IMR-90 (cell line): ENCODE data around the gene F2. TPM values are rescaled to one million over a fixed set of nuclear protein-coding genes. Genes with fewer than 3 reads are reported as not detected.

Experiments
- ATAC-seq: fragments of 200-7000 bp; cut with Tn5 transposase; 2 replicates; pipeline ENCODE4 v1.9.1; 2020; ENCODE audit warnings: low read depth, mild to moderate bottlenecking, moderate library complexity
- BruUV-seq: library from RNA; stranded (reverse); fragments of 400-500 nt; replicated peaks from 2 replicates; lab custom pipeline; 2021; lab: Mats Ljungman, UMichigan
- CTCF ChIA-PET: fragments of 300-600 bp; formaldehyde crosslinking; extraction: SDS; loops from one replicate; lab custom pipeline; 2021; ENCODE audit warnings: antibody characterized with exemption; lab: Yijun Ruan, JAX
- POLR2A ChIA-PET: fragments of 300-600 bp; sonication (Branson Sonifier 250); formaldehyde crosslinking; loops from one replicate; lab custom pipeline; 2022; ENCODE audit warnings: antibody characterized with exemption; ENCODE audit not compliant: unreplicated experiment; lab: Charles Lee
- DNase-seq: peaks from one replicate; pipeline ENCODE4 v3.0.0; 2013
- H2AFZ ChIP-seq: replicated peaks from 2 replicates; pipeline ENCODE3; 2013; ENCODE audit warnings: low read length, mild to moderate bottlenecking; ENCODE audit not compliant: poor library complexity
- H2AK5ac ChIP-seq: 2 replicates; pipeline ENCODE4 v1.6.1; 2013; ENCODE audit warnings: low read depth, low read length, inconsistent platforms
- H2AK9ac ChIP-seq: replicated peaks from 2 replicates; pipeline ENCODE3; 2013; ENCODE audit warnings: mild to moderate bottlenecking, low read depth, low read length, moderate library complexity; ENCODE audit not compliant: poor library complexity
- H2BK120ac ChIP-seq: 2 replicates; pipeline ENCODE4 v1.6.1; 2013; ENCODE audit warnings: low read depth, low read length, inconsistent platforms
- H2BK15ac ChIP-seq: 3 replicates; pipeline ENCODE4 v1.6.1; 2013; ENCODE audit warnings: low read depth, low read length, inconsistent platforms
- H2BK20ac ChIP-seq: 2 replicates; pipeline ENCODE4 v1.6.1; 2013; ENCODE audit warnings: low read depth, mild to moderate bottlenecking, inconsistent platforms, low read length, moderate library complexity
- H2BK5ac ChIP-seq: 2 replicates; pipeline ENCODE4 v1.6.1; 2013; ENCODE audit warnings: mild to moderate bottlenecking, low read depth, low read length, inconsistent platforms; ENCODE audit not compliant: poor library complexity, severe bottlenecking
- H3K14ac ChIP-seq: replicated peaks from 2 replicates; pipeline ENCODE4 v1.6.1; 2013; ENCODE audit warnings: low read depth, low read length, inconsistent platforms
- H3K18ac ChIP-seq: 2 replicates; pipeline ENCODE4 v1.6.1; 2013; ENCODE audit warnings: low read depth, low read length, control low read depth
- H3K23ac ChIP-seq: 2 replicates; pipeline ENCODE4 v1.6.1; 2013; ENCODE audit warnings: low read depth, low read length, inconsistent platforms
- H3K27ac ChIP-seq: 2 replicates; pipeline ENCODE4 v1.5.1; 2013; ENCODE audit warnings: mild to moderate bottlenecking, control low read depth, low read length; ENCODE audit not compliant: insufficient read depth
- H3K27me3 ChIP-seq: 2 replicates; pipeline ENCODE4 v1.6.1; 2013; ENCODE audit warnings: low read length; ENCODE audit not compliant: control insufficient read depth, insufficient read depth
- H3K36me3 ChIP-seq: 2 replicates; pipeline ENCODE4 v1.6.1; 2013; ENCODE audit warnings: low read length, mixed read lengths; ENCODE audit not compliant: control insufficient read depth, insufficient read depth
- H3K4ac ChIP-seq: 2 replicates; pipeline ENCODE4 v1.6.1; 2013; ENCODE audit warnings: low read depth, low read length, inconsistent platforms
- H3K4me1 ChIP-seq: 2 replicates; pipeline ENCODE4 v1.6.1; 2013; ENCODE audit warnings: low read length, mixed read lengths; ENCODE audit not compliant: control insufficient read depth, insufficient read depth
- H3K4me2 ChIP-seq: 2 replicates; pipeline ENCODE4 v1.6.1; 2013; ENCODE audit warnings: low read depth, mild to moderate bottlenecking, control low read depth, low read length, moderate library complexity
- H3K4me3 ChIP-seq: 2 replicates; pipeline ENCODE4 v1.5.1; 2013; ENCODE audit warnings: low read depth, mild to moderate bottlenecking, control low read depth, low read length, moderate library complexity; ENCODE audit not compliant: insufficient read depth
- H3K56ac ChIP-seq: 2 replicates; pipeline ENCODE4 v1.6.1; 2013; ENCODE audit warnings: low read length, inconsistent platforms; ENCODE audit not compliant: insufficient read depth; ENCODE audit errors: extremely low read depth
- H3K79me1 ChIP-seq, 2 experiments: 2 replicates each; pipeline ENCODE4 v1.6.1; 2013; ENCODE audit warnings: low read length in 2 of 2, inconsistent platforms in 1 of 2, low read depth in 1 of 2
- H3K9ac ChIP-seq: 2 replicates; pipeline ENCODE4 v1.6.1; 2013; ENCODE audit warnings: low read depth, low read length, control low read depth
- H3K9me1 ChIP-seq: 2 replicates; pipeline ENCODE4 v1.6.1; 2013; ENCODE audit warnings: low read length, inconsistent platforms; ENCODE audit not compliant: insufficient read depth
- H3K9me3 ChIP-seq: 2 replicates; pipeline ENCODE4 v1.6.1; 2013; ENCODE audit warnings: low read length; ENCODE audit not compliant: control insufficient read depth, insufficient read depth
- H4K20me1 ChIP-seq: 2 replicates; pipeline ENCODE4 v1.6.1; 2013; ENCODE audit warnings: low read length, inconsistent platforms; ENCODE audit not compliant: insufficient read depth
- H4K5ac ChIP-seq: 2 replicates; pipeline ENCODE4 v1.6.1; 2013; ENCODE audit warnings: mild to moderate bottlenecking, low read depth, low read length, control low read depth
- H4K8ac ChIP-seq, 2 experiments: 2 replicates each; pipeline ENCODE4 v1.6.1; 2013; ENCODE audit warnings: low read depth in 2 of 2, low read length in 2 of 2, control low read depth in 1 of 2, inconsistent platforms in 1 of 2
- H4K91ac ChIP-seq: 2 replicates; pipeline ENCODE4 v1.6.1; 2013; ENCODE audit warnings: low read depth, low read length, inconsistent platforms; ENCODE audit not compliant: insufficient read depth
- BHLHE40 ChIP-seq: fragments of 150-350 bp; IDR thresholded peaks from 2 replicates; pipeline ENCODE4 v1.6.1; 2016; ENCODE audit warnings: mild to moderate bottlenecking, low read depth, low read length
- CEBPB ChIP-seq: IDR thresholded peaks from 2 replicates; pipeline ENCODE4 v1.6.1; 2012; ENCODE audit warnings: low read depth, low read length, improper control_type of control experiment
- CHD1 ChIP-seq: IDR thresholded peaks from 2 replicates; pipeline ENCODE4 v1.6.1; 2012; ENCODE audit warnings: low read depth, low read length, improper control_type of control experiment
- CTCF ChIP-seq: conservative IDR thresholded peaks from 2 replicates; pipeline ENCODE4 v1.5.1; 2012; ENCODE audit warnings: mild to moderate bottlenecking, low read depth, low read length, improper control_type of control experiment
- ELK1 ChIP-seq: fragments of 150-350 bp; IDR thresholded peaks from 2 replicates; pipeline ENCODE4 v1.6.1; 2016; ENCODE audit warnings: low read depth, mild to moderate bottlenecking, low read length, moderate library complexity, borderline replicate concordance
- FOS ChIP-seq: fragments of 150-350 bp; IDR thresholded peaks from 2 replicates; pipeline ENCODE4 v1.6.1; 2016; ENCODE audit warnings: low read depth, low read length
- MAFK ChIP-seq: IDR thresholded peaks from 2 replicates; pipeline ENCODE4 v1.6.1; 2012; ENCODE audit warnings: low read depth, low read length, improper control_type of control experiment
- MAZ ChIP-seq: IDR thresholded peaks from 2 replicates; pipeline ENCODE4 v1.6.1; 2012; ENCODE audit warnings: low read depth, mild to moderate bottlenecking, low read length, improper control_type of control experiment, moderate library complexity, borderline replicate concordance
- MXI1 ChIP-seq: IDR thresholded peaks from 2 replicates; pipeline ENCODE4 v1.6.1; 2012; ENCODE audit warnings: low read depth, mild to moderate bottlenecking, low read length, moderate library complexity, borderline replicate concordance
- NFE2L2 ChIP-seq: fragments of 150-350 bp; IDR thresholded peaks from 2 replicates; pipeline ENCODE4 v1.6.1; 2016; ENCODE audit warnings: low read depth, mild to moderate bottlenecking, low read length
- POLR2A ChIP-seq: IDR thresholded peaks from 2 replicates; pipeline ENCODE4 v1.6.1; 2012; ENCODE audit warnings: mild to moderate bottlenecking, low read depth, low read length
- RAD21 ChIP-seq: IDR thresholded peaks from 2 replicates; pipeline ENCODE4 v1.6.1; 2012; ENCODE audit warnings: low read length, improper control_type of control experiment
- RCOR1 ChIP-seq: IDR thresholded peaks from 2 replicates; pipeline ENCODE4 v1.6.1; 2012; ENCODE audit warnings: mild to moderate bottlenecking, low read length, improper control_type of control experiment; ENCODE audit not compliant: insufficient replicate concordance
- RFX5 ChIP-seq: IDR thresholded peaks from 2 replicates; pipeline ENCODE4 v1.8.0; 2012; ENCODE audit warnings: low read depth, mild to moderate bottlenecking, low read length, moderate library complexity
- WGBS, 2 experiments: methylation state at CpG; one replicate each; pipeline versions ENCODE4 v1.1.5 to v1.1.7; 2013; ENCODE audit warnings: missing lambda C conversion rate in 2 of 2; ENCODE audit not compliant: insufficient read length in 1 of 2; ENCODE audit errors: extremely low coverage in 2 of 2; 5-methylcytosine and 5-hydroxymethylcytosine counted together
- dilution Hi-C: fragments of 300-500 bp; cut with HindIII; formaldehyde crosslinking; loops from one replicate; pipeline ENCODE4 v1.14.3; 2018; ENCODE audit warnings: low sequenced_read_pairs; ENCODE audit not compliant: unreplicated experiment
- in situ Hi-C: fragments of 300-500 bp; cut with MboI; formaldehyde crosslinking; loops from 3 replicates; pipeline ENCODE4 v1.14.3; 2019; ENCODE audit warnings: low sequenced_read_pairs, inconsistent platforms, mixed read lengths
- intact Hi-C: fragments of 100-400 bp; cut with micrococcal nuclease; formaldehyde crosslinking; loops from 2 replicates; pipeline ENCODE4 v1.10.0; 2022
- polyA plus RNA-seq, 3 experiments: library from polyadenylated mRNA; depleted of rRNA; stranded (reverse); fragments of >200 nt; gene quantifications; 2 replicates each; pipeline ENCODE4 v1.2.3, GENCODE V29; 2012; ENCODE audit warnings: low replicate concordance in 1 of 3
- total RNA-seq: library from RNA; depleted of rRNA; stranded (reverse); fragments of >200 nt; gene quantifications from 2 replicates; pipeline ENCODE4 v1.2.3, GENCODE V29; 2012

The F2 gene
- total and polyA plus RNA-seq, 2 of the 4 experiments (the other 2 are of a cell fraction), result not detected

GRCh38 chr11:46721286-46721685 lies 2.3 kb downstream of the F2 start (continued):
- TF ChIP-seq BHLHE40 (no peak), CEBPB (no peak), MAFK (no peak), POLR2A (no peak)

GRCh38 chr11:46722566-46723358 lies 3.7 kb downstream of the F2 start:
- H3K4me1 ChIP-seq, result peaks cover 5% of the 10 kb centered on the region
- H3K14ac ChIP-seq, result no peak overlapping the region
- in situ Hi-C loops, result no loop called here
- H4K20me1 ChIP-seq, result no peaks in the 10 kb centered on the region
- no peaks in the 10 kb centered on the region; a peak in 1 of 4 replicates for H3K79me1 ChIP-seq
- H3K27me3 ChIP-seq, result no peaks in the 10 kb centered on the region
- intact Hi-C loops, result no loop called here
- no peak overlapping the region for H2BK15ac ChIP-seq
- BruUV-seq, result no TSS peak
- no peak overlapping the region for H2BK120ac ChIP-seq
- no peak overlapping the region for H2AK5ac ChIP-seq
- H2AFZ ChIP-seq, result no peak overlapping the region
- no CpG with 5 or more reads among the region's 11 CpGs for WGBS, 2 experiments
- no peak overlapping the region for H4K91ac ChIP-seq
- H3K9ac ChIP-seq, result no peak overlapping the region
- no peak overlapping the region for H3K27ac ChIP-seq
- no peak overlapping the region for H4K8ac ChIP-seq
- H2AK9ac ChIP-seq, result no peak overlapping the region
- no peak overlapping the region for H2BK20ac ChIP-seq
- H3K4me3 ChIP-seq, result no peak overlapping the region
- dilution Hi-C loops, result no loop called here
- no peak overlapping the region for H3K4me2 ChIP-seq
- H3K23ac ChIP-seq, result no peak overlapping the region
- no peak overlapping the region for H4K5ac ChIP-seq
- no peaks in the 10 kb centered on the region for H3K9me3 ChIP-seq
- no peak overlapping the region for H3K56ac ChIP-seq
- H3K36me3 ChIP-seq, result no peaks in the 10 kb centered on the region
- H3K4ac ChIP-seq, result no peak overlapping the region
- no peak overlapping the region for H2BK5ac ChIP-seq
- ATAC-seq (no peak), DNase-seq (no peak)
- H3K9me1 ChIP-seq, result peaks cover 10% of the 10 kb centered on the region
- H3K18ac ChIP-seq, result no peak overlapping the region
- ChIA-PET POLR2A (no interaction called here), CTCF (no interaction called here)
- TF ChIP-seq NFE2L2 (no peak), CTCF (no peak), CHD1 (no peak), MXI1 (no peak), RCOR1 (no peak), BHLHE40 (no peak), CEBPB (no peak), ELK1 (no peak), MAZ (no peak), FOS (no peak), RFX5 (no peak), RAD21 (no peak), POLR2A (no peak), MAFK (no peak)
